Stimulated activated CD4-positive, alpha-beta T cell treated with anti-CD3 and anti-CD28 coated beads, Interleukin-15, amount 100 ng/mL, for 48 hours (primary cell): ENCODE measurements around the gene ADAMTS2.

Experiments used
- DNase-seq, 2 donors: peaks; one replicate each; pipeline ENCODE4 v3.0.0-alpha.2; 2020; ENCODE audit warnings: low read depth in 2 of 2

ADAMTS2 gene

DNA sequence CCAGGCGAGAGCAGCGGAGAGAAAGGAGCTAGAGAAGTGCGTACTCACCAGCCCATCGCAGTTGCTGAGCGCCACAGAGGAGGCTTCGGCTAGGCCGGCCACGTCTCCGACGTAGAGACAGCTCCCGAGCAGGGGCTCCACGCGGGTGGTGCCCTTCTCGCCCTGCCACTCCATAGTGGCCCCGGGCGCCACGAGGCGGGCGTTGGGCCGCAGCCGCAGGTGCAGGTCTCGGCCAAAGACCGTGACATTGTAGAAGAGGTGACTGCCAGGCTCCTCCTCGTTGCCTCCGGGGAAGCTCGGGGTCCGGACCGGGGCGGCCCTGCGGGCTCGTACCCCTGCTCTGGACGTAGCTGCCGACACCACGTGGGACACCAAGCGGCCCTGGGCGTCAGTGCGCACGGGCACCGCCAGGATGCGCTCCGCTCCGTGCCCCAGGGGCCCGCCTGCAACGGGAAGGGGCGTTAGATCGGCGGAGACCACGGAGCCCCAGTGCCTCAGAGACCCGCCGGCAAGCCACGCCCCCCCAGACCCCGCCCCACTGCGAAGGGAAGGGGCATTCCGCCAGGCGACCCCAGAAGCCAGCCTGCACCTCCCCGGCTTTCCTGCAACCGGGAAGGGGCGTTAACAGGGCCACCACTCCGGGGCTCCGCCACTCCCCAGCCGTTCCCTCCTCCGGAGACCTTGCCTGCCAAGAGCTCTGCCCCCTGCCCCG, 1.4 kb downstream of the ADAMTS2 start:
- no peak for DNase-seq

DNA sequence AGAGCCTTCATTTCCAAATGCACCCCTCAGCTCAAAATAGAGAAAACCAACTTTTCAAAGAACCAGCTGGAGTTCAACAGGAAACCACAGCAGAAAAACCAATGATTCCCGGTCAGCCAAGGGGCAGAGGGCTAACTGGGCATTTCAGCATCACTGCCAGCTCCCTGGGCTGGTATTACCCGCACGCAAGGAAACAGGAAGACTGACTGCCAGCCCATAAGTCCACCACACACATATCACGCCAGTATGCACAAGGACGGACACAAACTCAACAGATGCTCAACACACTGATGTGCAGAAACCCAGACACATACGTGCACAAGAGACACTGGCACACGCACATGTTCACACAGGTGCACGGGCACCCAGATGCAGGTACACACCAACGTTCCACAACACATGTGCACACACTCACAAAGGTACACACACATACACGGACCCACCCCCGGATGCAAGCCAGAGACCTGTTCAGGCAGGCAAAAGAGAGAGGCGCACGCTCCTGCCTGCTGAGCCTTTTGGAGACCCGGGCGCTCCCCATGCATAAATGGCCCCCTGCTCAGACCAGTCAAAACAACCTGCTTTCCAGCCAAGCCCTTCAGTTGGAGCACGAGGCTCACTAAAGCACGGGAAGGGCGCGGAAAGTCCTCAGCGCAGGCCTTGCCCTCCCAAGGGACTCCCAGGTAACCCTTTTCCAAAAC, 2.1 kb downstream of the ADAMTS2 start:
- no peak for DNase-seq

DNA sequence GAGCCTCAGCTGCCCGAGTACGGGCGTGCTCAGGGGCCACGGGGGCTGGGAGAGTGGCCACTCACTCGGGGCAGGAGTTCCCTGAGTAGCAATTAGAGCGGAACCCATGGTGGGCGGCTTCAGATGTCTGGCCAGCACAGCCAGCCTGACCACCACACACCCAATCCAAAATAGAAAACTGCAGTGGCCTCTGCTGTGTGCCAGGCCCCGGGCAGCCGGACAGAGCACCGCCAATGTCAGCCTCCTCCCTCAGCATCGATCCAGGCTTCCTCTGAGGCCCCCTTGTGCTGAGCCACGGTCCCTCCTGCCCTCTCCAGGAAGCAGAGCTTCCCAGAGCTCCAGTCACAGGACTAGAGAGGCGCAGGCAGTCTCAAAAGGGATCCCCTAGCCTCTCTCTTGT, 2.7 kb downstream of the ADAMTS2 start:
- no peak for DNase-seq

DNA sequence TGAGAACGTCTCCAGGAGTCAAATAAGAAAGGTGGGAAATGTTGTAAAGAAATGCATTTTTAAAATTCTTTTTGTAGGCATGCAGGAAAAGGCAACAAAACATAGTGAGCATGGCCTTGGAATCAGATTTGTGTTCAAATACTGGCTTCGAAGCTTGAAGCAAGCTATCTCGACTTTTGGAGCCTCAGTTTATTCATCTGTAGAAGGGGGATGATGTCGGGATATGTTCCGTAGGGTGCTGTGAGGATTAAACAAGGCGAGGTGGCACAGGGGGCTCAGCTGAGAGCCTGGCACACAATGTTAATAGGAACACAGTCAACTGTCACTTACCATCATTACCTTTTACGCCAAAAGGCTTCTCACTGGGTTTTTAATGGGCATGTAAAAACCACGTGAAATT, 4.8 kb downstream of the ADAMTS2 start:
- DNase-seq: no peak

DNA sequence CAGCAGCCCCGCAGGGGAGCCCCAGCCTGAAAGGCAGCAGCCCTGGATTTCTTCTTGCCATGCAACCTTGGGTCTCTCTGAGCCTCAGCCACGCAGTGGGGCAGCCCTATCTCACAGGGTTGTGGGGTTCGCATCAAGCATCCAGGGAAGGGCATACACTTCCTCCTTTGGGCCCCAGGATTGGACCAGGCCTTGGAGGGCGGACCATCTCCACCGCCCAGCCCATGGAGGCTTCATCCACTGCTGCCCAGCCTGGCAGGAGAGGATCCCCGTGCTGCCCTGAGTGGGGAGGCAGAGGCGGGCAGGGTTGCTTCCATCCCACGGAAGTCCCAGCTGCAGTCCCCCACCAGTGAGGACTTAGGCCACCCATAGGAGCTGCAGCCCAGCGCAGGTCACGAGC, 5.3 kb downstream of the ADAMTS2 start:
- no peak for DNase-seq

DNA sequence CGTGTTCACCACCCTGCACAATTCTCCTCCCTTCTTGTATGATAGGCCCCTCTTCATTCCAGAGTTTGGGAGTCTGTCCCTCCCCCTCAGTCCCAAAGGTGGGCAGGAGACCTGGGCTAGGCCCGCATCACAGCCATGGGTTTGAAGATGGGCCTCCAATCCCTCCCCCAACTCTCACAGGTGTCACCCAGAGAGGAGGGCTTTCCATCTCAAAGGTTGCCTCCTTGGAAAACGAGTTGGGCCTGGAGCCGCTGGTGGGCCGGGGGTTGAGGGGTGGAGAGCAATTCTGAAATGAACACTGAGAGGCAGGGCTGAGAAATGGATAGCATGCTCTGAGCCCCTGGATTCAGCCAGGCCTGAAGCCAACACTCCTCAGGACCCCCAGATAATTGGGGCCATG, 6.2 kb downstream of the ADAMTS2 start:
- no peak for DNase-seq

DNA sequence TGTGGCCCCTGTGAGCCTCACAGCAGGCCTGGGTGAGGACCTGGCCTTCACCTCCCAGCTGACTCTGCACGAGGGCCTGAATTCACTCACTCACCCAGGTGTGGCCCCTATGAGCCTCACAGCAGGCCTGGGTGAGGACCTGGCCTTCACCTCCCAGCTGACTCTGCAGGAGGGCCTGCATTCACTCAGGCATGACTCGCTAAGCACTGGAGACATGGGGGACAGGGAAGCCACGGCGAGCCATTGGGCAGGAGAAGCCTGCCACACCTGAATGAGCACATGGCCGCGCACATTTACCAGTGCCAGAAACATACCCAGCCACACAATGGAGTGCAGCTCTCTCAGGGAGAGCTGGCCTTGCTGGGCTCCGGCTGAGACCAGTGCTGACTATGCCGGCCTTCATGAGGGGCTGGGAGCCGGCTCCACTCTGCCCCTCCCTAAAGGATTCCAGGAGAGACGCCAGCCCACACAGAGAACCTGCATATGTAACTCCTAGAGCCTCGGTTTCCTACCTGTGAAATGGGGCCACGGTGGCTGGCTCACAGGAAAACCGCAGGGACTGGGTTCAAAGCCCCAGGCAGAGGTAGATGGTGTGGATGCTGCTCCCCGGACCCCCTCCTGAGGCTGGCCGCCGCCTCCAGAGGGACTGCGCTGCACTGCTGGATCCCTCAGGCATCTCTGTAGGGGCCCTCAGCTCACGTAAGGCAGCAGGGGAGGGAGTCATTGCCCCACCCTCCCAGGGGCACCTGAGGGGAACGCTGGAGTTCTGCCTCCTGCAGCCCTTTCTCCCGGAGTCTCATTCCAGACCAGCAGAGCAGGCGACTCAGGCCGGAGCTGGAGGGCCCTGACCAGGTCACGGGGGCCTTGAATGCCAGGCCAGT, 7.2 kb downstream of the ADAMTS2 start:
- no peak for DNase-seq

DNA sequence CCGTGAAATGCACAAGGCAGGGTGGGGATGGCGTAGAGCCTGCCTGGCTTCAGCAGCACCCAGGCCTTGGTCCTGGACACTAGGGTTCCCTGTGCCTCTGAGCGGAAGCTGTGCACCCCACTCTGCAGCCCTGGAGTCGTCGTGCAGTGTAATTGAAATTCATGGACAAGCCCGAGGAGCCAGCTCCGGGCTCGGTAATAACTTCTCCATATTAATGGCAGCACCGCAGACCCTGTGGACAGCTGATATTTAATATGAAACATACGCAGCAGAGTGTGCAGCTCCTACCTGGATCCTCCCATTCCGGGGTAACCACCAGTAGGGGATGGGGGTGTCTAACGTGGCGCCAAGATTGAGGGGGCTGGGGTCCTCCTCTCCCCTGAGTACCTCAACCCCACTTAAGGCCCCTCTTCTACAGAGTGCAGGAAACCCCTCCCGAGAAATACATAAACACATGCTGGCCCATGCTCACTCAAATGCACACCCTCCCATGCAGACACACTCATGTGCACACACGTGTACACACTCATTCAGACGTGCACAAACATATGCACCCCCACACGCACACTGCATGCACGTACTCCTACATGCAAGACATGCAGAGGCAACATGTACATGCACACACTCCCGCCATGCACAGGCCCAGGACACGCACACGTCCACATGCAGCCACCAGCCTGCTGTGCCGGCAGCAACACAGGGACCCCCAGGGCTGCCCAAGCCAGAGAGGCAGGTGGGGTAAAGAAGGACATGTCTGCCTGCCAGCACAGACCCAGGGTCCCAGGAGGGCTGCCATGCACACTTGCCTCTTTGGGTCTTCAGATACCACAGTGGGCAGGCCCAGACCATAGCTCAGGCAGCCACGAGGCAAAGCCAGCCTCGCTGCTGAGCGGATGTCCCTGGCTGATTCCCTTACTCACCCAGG, 8.1 kb downstream of the ADAMTS2 start:
- no peak for DNase-seq

DNA sequence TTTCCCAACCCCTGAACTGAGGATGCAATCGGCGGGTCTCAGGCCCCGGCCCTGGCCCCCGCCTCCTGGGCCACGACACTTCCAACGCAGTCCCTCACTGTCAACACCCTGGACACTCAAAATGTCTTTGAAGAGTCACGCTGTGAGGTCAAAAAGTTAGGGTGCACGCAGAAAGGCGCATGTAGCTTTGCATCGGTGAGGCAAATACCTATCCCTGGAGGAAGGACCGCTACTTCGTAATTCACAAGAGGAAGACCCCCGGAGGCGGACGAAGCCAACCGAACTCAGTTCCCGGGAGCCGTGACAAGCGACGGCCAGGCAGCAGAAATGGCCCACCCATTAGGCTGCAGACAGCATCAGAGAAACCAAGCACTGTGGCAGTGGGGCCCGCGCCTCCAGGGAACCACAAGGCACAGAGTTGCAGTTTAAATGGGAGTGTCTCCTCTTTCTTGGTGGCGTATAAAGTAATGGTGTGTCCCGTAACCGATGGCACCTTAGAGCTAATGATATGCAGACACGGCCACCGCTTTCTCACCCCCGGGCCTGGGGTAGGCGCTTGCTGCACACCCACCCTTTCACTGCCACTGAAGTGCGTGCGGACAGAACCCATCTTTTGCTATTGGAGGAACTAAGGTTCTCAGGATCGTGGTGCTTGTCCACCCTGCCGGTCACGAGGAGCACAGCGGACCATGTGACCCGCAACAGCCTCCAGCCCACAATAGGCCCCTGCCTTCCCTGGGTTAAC, 9.0 kb downstream of the ADAMTS2 start:
- DNase-seq: no peak

DNA sequence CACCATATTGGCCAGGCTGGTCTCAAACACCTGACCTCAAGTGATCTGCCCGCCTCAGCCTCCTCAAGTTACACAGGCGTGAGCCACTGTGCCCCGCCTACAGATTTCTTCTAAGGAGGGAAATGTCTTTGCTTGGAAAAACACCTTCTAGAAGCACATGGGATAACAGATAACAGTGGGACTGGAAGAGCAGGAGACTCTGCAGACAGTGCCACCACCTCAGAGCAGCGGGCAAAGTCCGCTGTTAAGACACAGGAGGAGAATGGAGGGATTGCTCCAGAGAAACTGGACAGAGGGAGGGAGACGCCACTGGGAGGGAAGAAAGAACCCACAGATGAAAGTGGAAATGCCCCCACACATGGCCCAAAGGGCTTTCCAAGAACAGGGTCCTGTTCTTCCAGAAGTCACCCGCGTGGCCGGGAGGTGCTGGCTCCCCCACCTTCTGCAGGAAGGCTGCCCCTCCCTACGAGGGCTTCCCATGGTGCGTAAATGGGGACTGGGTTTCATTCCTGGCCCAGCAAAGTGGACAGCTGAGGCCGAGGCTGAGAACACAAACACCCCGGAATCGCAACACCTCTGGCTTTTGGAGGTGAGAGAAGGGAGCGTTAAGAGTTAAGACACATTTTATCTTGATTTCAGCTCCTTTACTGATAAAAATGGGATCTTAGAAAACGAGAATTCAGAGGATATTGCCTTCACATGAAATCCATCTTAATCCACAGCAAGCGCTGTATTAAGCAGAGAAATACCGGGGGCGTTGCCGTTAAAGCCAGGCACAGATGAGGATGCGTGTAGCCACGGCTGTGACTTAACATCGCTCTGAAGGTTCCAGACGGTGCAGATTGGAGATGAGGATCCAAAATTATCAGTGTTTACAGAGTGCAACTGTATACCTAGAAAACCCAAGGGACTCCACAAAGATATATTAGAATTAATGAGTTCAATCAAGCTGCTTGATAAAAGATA, 11.2 kb downstream of the ADAMTS2 start:
- no peak for DNase-seq

DNA sequence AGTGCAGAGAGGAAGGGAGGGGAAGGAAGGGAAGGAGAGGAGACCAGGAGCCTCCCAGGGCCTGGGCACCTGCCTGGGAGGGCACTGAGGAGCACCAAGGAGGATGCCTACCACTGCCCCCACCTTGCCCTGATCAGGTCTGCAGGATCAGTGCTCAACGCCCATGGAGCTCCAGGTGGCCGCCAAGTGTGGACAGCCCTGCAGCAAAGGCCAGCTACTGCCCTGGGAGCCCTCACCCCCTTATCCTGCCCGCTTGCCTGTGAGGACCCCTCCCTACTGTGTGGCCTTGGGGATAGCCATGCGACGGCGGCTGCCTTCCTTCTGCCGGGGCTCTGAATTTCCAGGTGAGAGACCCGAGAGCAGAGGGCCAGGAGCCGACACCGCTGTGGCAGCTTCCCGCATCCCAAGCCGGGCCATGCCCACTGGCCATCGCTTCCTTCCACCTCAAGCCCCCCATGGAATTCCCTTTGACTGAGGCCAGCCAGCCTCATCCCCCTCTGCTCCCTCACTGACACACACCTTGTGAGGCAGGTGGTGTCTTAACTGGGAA, 12.4 kb downstream of the ADAMTS2 start:
- DNase-seq: no peak

DNA sequence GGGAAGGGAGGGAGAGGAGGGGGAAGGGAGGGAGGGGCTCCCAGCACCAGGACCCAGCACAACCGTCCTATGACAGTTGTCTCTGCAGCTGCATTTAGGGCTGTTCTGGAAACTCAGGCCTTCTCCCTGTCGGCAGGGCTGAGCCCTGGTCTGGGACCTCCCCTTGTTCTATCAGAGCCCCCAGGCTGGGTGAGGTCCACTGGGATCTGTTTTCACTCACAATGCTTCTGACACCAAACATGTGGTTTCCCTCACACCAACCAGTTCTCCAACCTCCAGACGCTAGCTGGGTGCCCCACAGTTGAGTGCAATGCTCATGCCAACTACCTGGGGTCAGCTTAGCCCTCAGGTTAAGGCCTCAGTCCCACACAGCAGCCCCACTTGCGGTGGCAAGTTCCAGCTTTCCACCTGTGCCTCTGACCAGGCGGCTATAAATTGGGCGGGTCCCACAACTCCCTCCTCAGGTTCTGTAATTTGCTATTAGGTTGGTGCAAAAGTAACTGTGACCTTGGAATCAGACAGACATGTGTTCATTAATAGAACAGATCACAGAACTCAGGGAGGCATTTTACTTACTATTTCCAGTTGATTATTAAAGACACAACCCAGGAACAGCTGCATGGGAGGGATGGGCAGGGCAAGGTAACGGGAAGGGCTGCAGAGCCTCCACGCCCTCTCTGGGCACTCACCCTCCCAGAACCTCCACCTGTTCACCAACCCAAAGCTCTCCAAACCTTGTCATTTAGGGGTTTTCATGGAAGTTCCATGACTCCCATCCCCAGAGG, 13.5 kb downstream of the ADAMTS2 start:
- DNase-seq: no peak

DNA sequence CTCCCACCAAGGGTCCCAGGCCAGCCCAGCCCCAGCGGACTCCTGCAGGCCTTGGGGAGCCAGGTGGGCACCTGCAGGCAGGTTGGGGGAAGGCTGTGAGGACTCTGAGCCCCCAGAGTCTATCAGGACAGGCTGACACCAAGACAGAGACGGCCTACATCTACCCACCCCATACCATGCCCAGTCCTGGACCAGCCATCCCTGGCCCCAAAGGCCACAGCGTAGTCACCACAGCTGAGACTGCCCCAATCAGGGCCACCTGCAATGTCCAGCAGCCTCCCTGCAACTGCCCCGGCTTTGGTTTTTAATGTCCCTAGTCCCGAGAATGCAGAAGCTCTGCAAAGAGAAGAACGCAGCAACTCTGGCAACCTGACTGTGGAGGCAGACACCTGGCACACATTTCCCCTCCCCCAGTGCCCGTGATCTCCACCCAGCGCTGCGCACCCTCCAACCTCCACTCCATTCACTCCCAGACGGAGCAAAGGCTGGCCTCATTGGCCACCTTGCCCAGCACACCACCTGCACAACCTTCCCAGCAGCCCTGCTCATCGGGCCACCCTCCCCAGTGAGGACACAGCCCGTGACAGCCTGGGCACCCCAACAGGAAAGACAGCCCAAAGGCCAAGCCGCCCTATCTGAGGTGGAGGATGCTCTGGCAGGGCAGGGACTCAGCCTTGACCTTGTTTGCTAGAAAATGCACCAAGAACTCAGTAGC, 14.9 kb downstream of the ADAMTS2 start:
- no peak for DNase-seq

DNA sequence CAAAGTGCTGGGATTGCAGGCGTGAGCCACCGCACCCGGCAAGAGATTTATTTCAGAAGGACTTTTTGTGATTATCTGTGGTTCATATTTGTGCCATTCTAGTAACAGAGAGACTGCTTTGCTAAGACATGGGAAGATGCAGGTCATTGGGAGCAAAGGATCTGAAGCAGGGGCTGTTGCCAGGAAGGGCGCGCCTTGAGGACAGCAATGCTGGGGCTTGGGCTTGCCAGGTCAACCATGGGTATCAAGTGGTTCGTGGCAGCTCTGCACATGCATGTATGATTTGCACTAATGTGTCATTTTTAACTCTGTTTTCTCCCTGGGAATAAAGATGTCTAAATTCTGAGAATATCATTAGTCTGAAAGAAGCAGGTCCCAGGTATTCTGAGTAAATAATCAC, 17.0 kb downstream of the ADAMTS2 start:
- no peak for DNase-seq

DNA sequence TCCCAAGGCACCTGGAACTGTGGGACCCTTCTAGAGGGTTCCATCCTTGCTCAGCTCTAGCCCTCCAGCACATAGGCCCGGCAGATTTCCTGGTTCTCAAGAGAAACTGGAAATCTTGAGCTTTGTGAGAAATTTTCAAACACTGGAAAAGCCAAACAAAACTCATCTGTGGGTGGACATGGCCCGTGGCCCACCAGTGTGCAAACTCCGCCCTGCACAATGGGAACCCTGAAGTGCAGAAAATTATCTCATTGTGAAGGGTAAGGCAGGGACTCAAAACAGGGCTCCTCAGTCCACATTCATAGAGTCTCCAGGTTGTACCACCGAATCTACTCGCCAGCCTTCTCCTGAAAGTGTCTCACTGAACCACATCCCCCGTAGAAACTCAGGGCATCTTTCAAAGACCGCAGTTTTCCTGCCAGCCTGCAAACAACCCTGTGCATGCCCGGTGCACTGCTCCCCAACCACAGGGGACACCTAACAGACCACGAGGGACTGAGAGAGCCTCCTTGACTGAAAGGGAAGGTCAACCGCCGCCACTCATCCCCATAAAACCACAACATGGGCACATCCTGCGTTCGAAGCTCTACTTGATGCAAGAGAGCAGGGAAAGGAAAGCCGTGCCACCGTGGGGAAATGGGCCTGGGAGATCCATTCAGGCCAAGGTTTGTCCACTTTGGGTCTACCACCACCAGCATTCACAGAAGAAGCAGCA, 18.1 kb downstream of the ADAMTS2 start:
- no peak for DNase-seq

DNA sequence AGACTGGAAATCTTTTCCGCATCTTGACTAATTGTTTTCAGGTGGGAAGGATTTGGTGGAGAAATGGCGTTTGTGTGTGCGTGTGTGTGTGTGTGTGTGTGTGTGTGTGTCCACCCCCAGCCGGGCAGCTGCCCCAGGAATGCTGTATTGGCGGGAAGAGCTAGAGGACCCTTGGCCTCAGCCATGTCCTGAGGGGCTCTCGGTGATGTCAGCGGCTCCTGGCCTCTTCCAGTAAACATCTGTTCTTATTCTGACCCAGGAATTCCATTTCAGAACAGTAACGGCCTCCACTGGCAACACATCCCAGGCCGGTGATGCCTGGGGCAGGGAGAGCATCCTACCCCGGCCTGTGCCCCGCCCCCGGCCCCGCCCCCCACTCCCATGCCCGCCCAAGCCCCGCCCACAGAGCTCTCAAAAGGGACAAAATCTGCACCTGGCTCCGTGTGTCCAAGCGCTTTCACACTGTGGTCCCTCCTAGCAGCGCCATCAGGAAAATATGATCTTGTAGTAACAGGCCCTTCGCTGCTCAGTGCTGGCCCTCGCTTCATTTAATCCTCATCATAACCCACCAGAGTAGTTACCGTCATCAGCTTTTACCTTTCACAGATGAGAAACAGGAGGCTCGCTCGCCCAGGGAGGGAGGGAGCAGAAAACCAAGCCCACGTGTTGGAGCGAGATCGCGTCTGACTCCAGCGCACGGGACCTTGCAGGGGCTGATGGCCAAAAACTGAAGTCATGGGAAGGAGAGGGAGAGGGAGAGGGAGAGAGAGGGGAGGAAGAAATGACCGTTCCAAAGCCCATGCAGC, 18.9 kb downstream of the ADAMTS2 start:
- DNase-seq: no peak
